HepG2 (cell line): ENCODE data around the gene HTR6. TPM values are rescaled to one million over a fixed set of nuclear protein-coding genes. Genes with fewer than 3 reads are reported as not detected.
A peak's percentile ranks its signal among the peaks of the same experiment; 100 is the strongest.

Experiments used
- ADNP ChIP-seq: sonication (generic); formaldehyde crosslinking; IDR thresholded peaks from 2 replicates; pipeline ENCODE4 v1.4.0; 2020; ENCODE audit warnings: missing genetic modification reagents
- CBX5 ChIP-seq: sonication (generic); formaldehyde crosslinking; IDR thresholded peaks from 2 replicates; pipeline ENCODE4 v1.4.0; 2020; ENCODE audit warnings: missing genetic modification reagents, borderline replicate concordance
- CSRNP1 ChIP-seq: sonication (generic); formaldehyde crosslinking; IDR thresholded peaks from 2 replicates; pipeline ENCODE4 v1.8.1; 2023; ENCODE audit warnings: mild to moderate bottlenecking, missing genetic modification reagents
- EHMT2 ChIP-seq: fragments of 200-600 bp; sonication (generic); IDR thresholded peaks from 2 replicates; pipeline ENCODE4 v1.7.0; 2017; ENCODE audit warnings: antibody characterized with exemption, low read depth, low read length, borderline replicate concordance
- ELF1 ChIP-seq: sonication (generic); formaldehyde crosslinking; IDR thresholded peaks from 2 replicates; pipeline ENCODE4 v1.4.0; 2020; ENCODE audit warnings: missing genetic modification reagents
- HMG20B ChIP-seq: conservative IDR thresholded peaks from 2 replicates; pipeline ENCODE4 v1.6.1; 2016; ENCODE audit warnings: missing genetic modification reagents, missing compliant biosample characterization
- KDM1A ChIP-seq: IDR thresholded peaks from 2 replicates; pipeline ENCODE4 v1.6.1; 2016; ENCODE audit warnings: missing compliant biosample characterization
- MZF1 ChIP-seq: sonication (generic); formaldehyde crosslinking; IDR thresholded peaks from 2 replicates; pipeline ENCODE4 v1.8.1; 2023; ENCODE audit warnings: mild to moderate bottlenecking, missing genetic modification reagents, borderline replicate concordance
- PHF8 ChIP-seq: sonication (generic); formaldehyde crosslinking; IDR thresholded peaks from 2 replicates; pipeline ENCODE4 v1.5.0; 2020; ENCODE audit warnings: missing genetic modification reagents
- PLSCR1 ChIP-seq: sonication (generic); formaldehyde crosslinking; IDR thresholded peaks from 2 replicates; pipeline ENCODE4 v1.5.0; 2020; ENCODE audit warnings: missing genetic modification reagents, mild to moderate bottlenecking, borderline replicate concordance
- PRPF4 ChIP-seq: fragments of 200-400 bp; formaldehyde crosslinking; IDR thresholded peaks from 2 replicates; pipeline ENCODE4 v1.6.1; 2016; ENCODE audit warnings: low read length, low read depth; ENCODE audit not compliant: poor library complexity, severe bottlenecking
- TBP ChIP-seq: sonication (generic); formaldehyde crosslinking; IDR thresholded peaks from 2 replicates; pipeline ENCODE4 v1.5.0; 2020; ENCODE audit warnings: missing genetic modification reagents
- ZBTB44 ChIP-seq: sonication (generic); formaldehyde crosslinking; IDR thresholded peaks from 2 replicates; pipeline ENCODE4 v1.4.0; 2020; ENCODE audit warnings: missing genetic modification reagents
- ZNF121 ChIP-seq: sonication (generic); formaldehyde crosslinking; IDR thresholded peaks from 2 replicates; pipeline ENCODE4 v1.5.0; 2020; ENCODE audit warnings: mild to moderate bottlenecking, missing genetic modification reagents
- ZNF276 ChIP-seq: sonication (generic); formaldehyde crosslinking; IDR thresholded peaks from 2 replicates; pipeline ENCODE4 v1.4.0; 2020; ENCODE audit warnings: mild to moderate bottlenecking, low read depth, missing genetic modification reagents
- ZNF329 ChIP-seq: sonication (generic); formaldehyde crosslinking; IDR thresholded peaks from 2 replicates; pipeline ENCODE4 v1.9.0; 2021; ENCODE audit warnings: low read depth, mild to moderate bottlenecking, missing genetic modification reagents
- ZNF547 ChIP-seq: sonication (generic); formaldehyde crosslinking; IDR thresholded peaks from 2 replicates; pipeline ENCODE4 v1.5.1; 2020; ENCODE audit warnings: mild to moderate bottlenecking, missing genetic modification reagents
- ZNF616 ChIP-seq: sonication (generic); formaldehyde crosslinking; IDR thresholded peaks from 2 replicates; pipeline ENCODE4 v1.5.0; 2020; ENCODE audit warnings: low read depth, mild to moderate bottlenecking, missing genetic modification reagents
- ZNF724P ChIP-seq: sonication (generic); formaldehyde crosslinking; IDR thresholded peaks from 2 replicates; pipeline ENCODE4 v1.8.0; 2022; ENCODE audit warnings: missing genetic modification reagents, borderline replicate concordance
- ZNF75D ChIP-seq: sonication (generic); formaldehyde crosslinking; IDR thresholded peaks from 2 replicates; pipeline ENCODE4 v1.8.1; 2023; ENCODE audit warnings: missing genetic modification reagents, mild to moderate bottlenecking, borderline replicate concordance
- polyA plus RNA-seq, 8 experiments: library from polyadenylated mRNA; depleted of rRNA in 3 of 8; stranded (reverse) in 7 of 8; unstranded in 1 of 8; fragments of >200 nt; fragmentation: Illumina TruSeq in 4 of 8; extraction: Trizol in 4 of 8; gene quantifications; 2 replicates each; pipeline versions ENCODE4 v1.2.1 to v1.2.3, GENCODE V29; 2011 to 2016; ENCODE audit warnings: low read depth in 4 of 8, missing spikeins in 1 of 8, mixed read lengths in 1 of 8; ENCODE audit not compliant: insufficient read depth in 1 of 8
- total RNA-seq, 5 experiments: library from RNA; depleted of rRNA; stranded (reverse); fragments of >200 nt; fragmentation: Illumina TruSeq; extraction: Trizol; gene quantifications; 2 replicates each; pipeline ENCODE4 v1.2.3, GENCODE V29; 2016; ENCODE audit warnings: low read depth in 1 of 5

Gene HTR6
- total and polyA plus RNA-seq, 2 of the 13 experiments (the other 11 are each of a cell fraction or from before 2014, with no cell fraction given): 0.04 TPM; not detected in 1

- TF ChIP-seq ZBTB44 (CRISPR knock-in tag): peak; percentile 72; the same call in 1 of the 2 replicates
- no peak for TF ChIP-seq ZNF329
- no peak for TF ChIP-seq ZNF121 (CRISPR knock-in tag)
- TF ChIP-seq ZNF276 (CRISPR knock-in tag): no peak
- TF ChIP-seq MZF1 (CRISPR knock-in tag): no peak
- TF ChIP-seq ZNF724P (CRISPR knock-in tag): no peak
- TF ChIP-seq CSRNP1 (CRISPR knock-in tag): no peak
- no peak for TF ChIP-seq KDM1A (CRISPR knock-in tag)
- no peak for TF ChIP-seq CBX5 (CRISPR knock-in tag)
- no peak for TF ChIP-seq ADNP (CRISPR knock-in tag)
- peak; percentile 98 for TF ChIP-seq EHMT2
- no peak for TF ChIP-seq HMG20B (CRISPR knock-in tag)
- TF ChIP-seq ZNF75D: no peak
- TF ChIP-seq PLSCR1 (CRISPR knock-in tag): no peak
- TF ChIP-seq PHF8: no peak
- no peak for TF ChIP-seq ZNF616 (CRISPR knock-in tag)
- TF ChIP-seq ZNF547 (CRISPR knock-in tag): no peak
- no peak for TF ChIP-seq ELF1
- TF ChIP-seq TBP: no peak
- TF ChIP-seq PRPF4: no peak
Measured at GRCh38 chr1:19676438-19676922, 11.8 kb downstream of the HTR6 start (continued).
